ENCODE measurements around the gene TMC8.
"Not testable (repeated sequence)": the region's sequence is repeated elsewhere in the genome, so short reads cannot be mapped to it uniquely, and the experiment has no call there.

The TMC8 gene

GRCh38 chr17:78130437-78131101 is at the start of gene TMC8:
Gene TMC8, plus strand, starts transcription at chr17:78130771. Its CDS starts 818 bp downstream, at chr17:78131589.
- no peaks in the 10 kb centered on the region for H3K27me3 Mint-ChIP-seq
- no peaks in the 10 kb centered on the region for H3K9me3 Mint-ChIP-seq
- peaks cover 78% of the 10 kb centered on the region for H3K4me1 Mint-ChIP-seq
- DNase-seq (peak; percentile 80 to 88), ATAC-seq (peak; percentile 66)
- H3K4me3 Mint-ChIP-seq: peak within 1 kb of the TSS; percentile 90 to 100
- peak within 1 kb of the TSS; percentile 93 to 98 for H3K27ac Mint-ChIP-seq

- no peak for DNase-seq
- no peaks in the 10 kb centered on the region for H3K4me1 Mint-ChIP-seq
- no peak overlapping the region for H3K27ac Mint-ChIP-seq
- H3K4me3 Mint-ChIP-seq: no peak overlapping the region
- no peak for ATAC-seq
- H3K27me3 Mint-ChIP-seq: no peaks in the 10 kb centered on the region
- H3K9me3 Mint-ChIP-seq: no peaks in the 10 kb centered on the region
These were observed 49.0 kb upstream of the TMC8 start for GRCh38 chr17:78081551-78081950.

GRCh38 chr17:78082355-78082872 is 48.2 kb upstream of the TMC8 start:
- not testable (repeated sequence) for H3K4me1 Mint-ChIP-seq, DNase-seq, ATAC-seq, H3K4me3 Mint-ChIP-seq, H3K9me3 Mint-ChIP-seq, H3K27me3 Mint-ChIP-seq, H3K27ac Mint-ChIP-seq

- Mint-ChIP-seq H3K4me3 (no peak overlapping the region), H3K27me3 (no peaks in the 10 kb centered on the region), H3K27ac (peak overlapping the region in 1 of 2 donors; percentile 61), H3K9me3 (no peaks in the 10 kb centered on the region), H3K4me1 (no peaks in the 10 kb centered on the region)
- DNase-seq: no peak
- ATAC-seq: no peak
These were observed 47.6 kb upstream of the TMC8 start for GRCh38 chr17:78082988-78083387.

GRCh38 chr17:78086740-78087139 is 43.8 kb upstream of the TMC8 start:
- ATAC-seq (no peak), DNase-seq (no peak)
- Mint-ChIP-seq H3K27ac (peak overlapping the region in 1 of 2 donors; percentile 21), H3K9me3 (no peaks in the 10 kb centered on the region), H3K27me3 (no peaks in the 10 kb centered on the region), H3K4me1 (peaks cover 6% of the 10 kb centered on the region), H3K4me3 (no peak overlapping the region)

GRCh38 chr17:78088529-78088928 is 42.0 kb upstream of the TMC8 start:
- no peak overlapping the region for H3K27ac Mint-ChIP-seq

GRCh38 chr17:78089576-78090281 is 40.8 kb upstream of the TMC8 start:
- Mint-ChIP-seq H3K27me3 (no peaks in the 10 kb centered on the region), H3K9me3 (no peaks in the 10 kb centered on the region), H3K27ac (peak overlapping the region; percentile 3 to 66), H3K4me3 (no peak overlapping the region), H3K4me1 (peaks cover 6% of the 10 kb centered on the region)
- DNase-seq: no peak
- no peak for ATAC-seq

More at GRCh38 chr17:78088529-78088928, 42.0 kb upstream of the TMC8 start:
- no peak overlapping the region for H3K4me3 Mint-ChIP-seq
- H3K9me3 Mint-ChIP-seq: no peaks in the 10 kb centered on the region
- DNase-seq (no peak), ATAC-seq (no peak)
- H3K4me1 Mint-ChIP-seq: peaks cover 6% of the 10 kb centered on the region
- no peaks in the 10 kb centered on the region for H3K27me3 Mint-ChIP-seq

GRCh38 chr17:78092794-78093324 is 37.7 kb upstream of the TMC8 start:
- ATAC-seq: no peak
- no peaks in the 10 kb centered on the region for H3K9me3 Mint-ChIP-seq
- H3K27me3 Mint-ChIP-seq: no peaks in the 10 kb centered on the region
- no peak for DNase-seq
- peaks cover 6% of the 10 kb centered on the region for H3K4me1 Mint-ChIP-seq
- peak overlapping the region in 1 of 2 donors; percentile 42 for H3K27ac Mint-ChIP-seq
- H3K4me3 Mint-ChIP-seq: no peak overlapping the region

- ATAC-seq (no peak), DNase-seq (no peak)
- Mint-ChIP-seq H3K27ac (peak overlapping the region in 1 of 2 donors; percentile 49), H3K9me3 (no peaks in the 10 kb centered on the region), H3K4me1 (no peaks in the 10 kb centered on the region), H3K27me3 (no peaks in the 10 kb centered on the region), H3K4me3 (no peak overlapping the region)
These were observed 35.5 kb upstream of the TMC8 start for GRCh38 chr17:78095035-78095434.

GRCh38 chr17:78096093-78096492 is 34.5 kb upstream of the TMC8 start:
- Mint-ChIP-seq H3K4me3 (no peak overlapping the region), H3K27me3 (no peaks in the 10 kb centered on the region), H3K9me3 (no peaks in the 10 kb centered on the region), H3K4me1 (no peaks in the 10 kb centered on the region), H3K27ac (peak overlapping the region in 1 of 2 donors; percentile 96)
- no peak for ATAC-seq
- DNase-seq: no peak

- no peak overlapping the region for H3K27ac Mint-ChIP-seq
- no peaks in the 10 kb centered on the region for H3K9me3 Mint-ChIP-seq
- no peak for ATAC-seq
- no peaks in the 10 kb centered on the region for H3K4me1 Mint-ChIP-seq
- no peak overlapping the region for H3K4me3 Mint-ChIP-seq
- no peak for DNase-seq
- H3K27me3 Mint-ChIP-seq: no peaks in the 10 kb centered on the region
These were observed 29.5 kb upstream of the TMC8 start for GRCh38 chr17:78101112-78101511.

GRCh38 chr17:78101542-78101941 is 29.0 kb upstream of the TMC8 start:
- no peak overlapping the region for H3K4me3 Mint-ChIP-seq
- no peak for ATAC-seq
- no peak for DNase-seq
- H3K27me3 Mint-ChIP-seq: no peaks in the 10 kb centered on the region
- H3K27ac Mint-ChIP-seq: peak overlapping the region in 1 of 2 donors; percentile 23
- no peaks in the 10 kb centered on the region for H3K9me3 Mint-ChIP-seq
- H3K4me1 Mint-ChIP-seq: no peaks in the 10 kb centered on the region

- peaks cover 16% of the 10 kb centered on the region for H3K4me1 Mint-ChIP-seq
- H3K27me3 Mint-ChIP-seq: no peaks in the 10 kb centered on the region
- H3K27ac Mint-ChIP-seq: peak overlapping the region in 1 of 2 donors; percentile 57
- ATAC-seq (no peak), DNase-seq (no peak)
- H3K4me3 Mint-ChIP-seq: no peak overlapping the region
- no peaks in the 10 kb centered on the region for H3K9me3 Mint-ChIP-seq
These were observed 27.3 kb upstream of the TMC8 start for GRCh38 chr17:78103311-78103710.

- H3K4me1 Mint-ChIP-seq: peaks cover 24% of the 10 kb centered on the region
- no peak overlapping the region for H3K4me3 Mint-ChIP-seq
- no peaks in the 10 kb centered on the region for H3K27me3 Mint-ChIP-seq
- no peaks in the 10 kb centered on the region for H3K9me3 Mint-ChIP-seq
- DNase-seq (no peak), ATAC-seq (no peak)
- H3K27ac Mint-ChIP-seq: no peak overlapping the region
These were observed 26.0 kb upstream of the TMC8 start for GRCh38 chr17:78104540-78104941.

GRCh38 chr17:78105101-78105500 is 25.5 kb upstream of the TMC8 start:
- ATAC-seq (no peak), DNase-seq (no peak)
- Mint-ChIP-seq H3K4me3 (no peak overlapping the region), H3K9me3 (no peaks in the 10 kb centered on the region), H3K4me1 (peaks cover 24% of the 10 kb centered on the region), H3K27me3 (no peaks in the 10 kb centered on the region), H3K27ac (no peak overlapping the region)

- Mint-ChIP-seq H3K9me3 (no peaks in the 10 kb centered on the region), H3K4me3 (no peak overlapping the region), H3K27me3 (no peaks in the 10 kb centered on the region), H3K27ac (no peak overlapping the region), H3K4me1 (peaks cover 26% of the 10 kb centered on the region)
- ATAC-seq: no peak
- DNase-seq: no peak
These were observed 25.0 kb upstream of the TMC8 start for GRCh38 chr17:78105551-78105950.
